ENCODE results near the gene STK10.

DNA sequence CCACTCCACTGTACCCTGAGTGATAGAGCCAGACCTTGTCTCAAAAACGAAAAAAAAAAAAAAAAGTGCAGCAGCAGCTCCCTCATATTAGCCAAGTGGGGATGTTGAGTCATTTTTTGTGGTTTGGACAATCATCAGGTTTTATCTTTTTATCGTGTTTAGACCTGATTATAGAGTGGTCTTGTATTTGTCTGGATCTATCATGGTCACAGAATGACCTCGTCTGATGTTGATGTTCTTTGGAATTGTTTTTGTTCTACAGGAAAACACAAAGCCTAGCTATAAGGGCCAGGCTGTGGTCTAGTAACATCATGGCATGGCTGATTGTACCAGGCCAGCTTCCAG lies 179.9 kb downstream of the STK10 start:
- no peak for TF ChIP-seq POLR2A (IDR thresholded peaks at IDR 0.05)
- TF ChIP-seq, protein P1, sequence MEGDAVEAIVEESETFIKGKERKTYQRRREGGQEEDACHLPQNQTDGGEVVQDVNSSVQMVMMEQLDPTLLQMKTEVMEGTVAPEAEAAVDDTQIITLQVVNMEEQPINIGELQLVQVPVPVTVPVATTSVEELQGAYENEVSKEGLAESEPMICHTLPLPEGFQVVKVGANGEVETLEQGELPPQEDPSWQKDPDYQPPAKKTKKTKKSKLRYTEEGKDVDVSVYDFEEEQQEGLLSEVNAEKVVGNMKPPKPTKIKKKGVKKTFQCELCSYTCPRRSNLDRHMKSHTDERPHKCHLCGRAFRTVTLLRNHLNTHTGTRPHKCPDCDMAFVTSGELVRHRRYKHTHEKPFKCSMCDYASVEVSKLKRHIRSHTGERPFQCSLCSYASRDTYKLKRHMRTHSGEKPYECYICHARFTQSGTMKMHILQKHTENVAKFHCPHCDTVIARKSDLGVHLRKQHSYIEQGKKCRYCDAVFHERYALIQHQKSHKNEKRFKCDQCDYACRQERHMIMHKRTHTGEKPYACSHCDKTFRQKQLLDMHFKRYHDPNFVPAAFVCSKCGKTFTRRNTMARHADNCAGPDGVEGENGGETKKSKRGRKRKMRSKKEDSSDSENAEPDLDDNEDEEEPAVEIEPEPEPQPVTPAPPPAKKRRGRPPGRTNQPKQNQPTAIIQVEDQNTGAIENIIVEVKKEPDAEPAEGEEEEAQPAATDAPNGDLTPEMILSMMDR (IDR thresholded peaks at IDR 0.05): no peak
